Kidney capillary endothelial cell (primary cell): Measurements from ENCODE around the gene C20orf141.
"Not testable (repeated sequence)": the region's sequence is repeated elsewhere in the genome, so short reads cannot be mapped to it uniquely, and the experiment has no call there.

Source experiments
- DNase-seq: peaks from one replicate; pipeline ENCODE4 v3.0.0-alpha.2; 2018; ENCODE audit warnings: low spot score

Gene C20orf141

DNA sequence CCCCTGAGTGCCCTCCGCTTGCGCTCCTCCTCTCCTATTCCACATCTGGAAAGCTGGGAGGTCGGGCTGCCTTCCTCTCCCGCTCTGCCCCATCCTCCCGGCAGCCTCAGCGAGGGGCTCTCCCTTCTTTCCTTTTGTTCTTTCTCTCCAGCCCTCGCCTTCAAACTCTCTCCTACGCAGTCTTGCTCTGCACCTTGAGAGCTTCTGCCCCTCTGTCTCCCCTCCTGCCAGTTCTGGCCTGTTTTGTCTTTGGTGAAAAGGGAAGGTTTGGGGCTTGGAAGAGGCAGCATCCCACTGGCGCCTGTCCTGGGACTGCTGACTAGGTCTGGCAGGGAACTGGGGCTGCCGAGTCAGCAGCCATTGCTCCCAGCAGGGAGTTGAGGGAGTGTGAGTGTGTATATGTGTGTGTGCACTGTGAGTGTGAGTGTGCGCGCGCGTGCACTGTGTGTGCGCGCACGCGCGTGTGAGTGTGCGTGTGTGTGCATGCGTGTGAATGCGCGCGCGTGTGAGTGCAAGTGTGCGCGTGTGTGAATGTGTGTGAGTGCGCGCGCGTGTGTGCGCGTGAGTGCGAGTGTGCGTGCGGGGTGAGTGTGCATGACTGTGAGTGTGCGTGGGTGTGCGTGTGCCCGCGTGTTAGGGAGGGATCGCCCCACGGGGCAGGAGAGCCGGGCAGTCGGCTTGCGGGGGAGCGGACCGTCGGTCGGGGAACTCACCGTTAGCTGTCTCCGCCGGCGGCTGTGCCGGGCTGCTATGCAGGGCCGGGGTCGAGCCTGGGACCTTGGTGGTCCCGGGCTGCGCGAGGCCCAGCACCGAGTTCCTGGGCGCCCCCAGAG is 14.9 kb upstream of the C20orf141 start:
- DNase-seq: peak; percentile 19

DNA sequence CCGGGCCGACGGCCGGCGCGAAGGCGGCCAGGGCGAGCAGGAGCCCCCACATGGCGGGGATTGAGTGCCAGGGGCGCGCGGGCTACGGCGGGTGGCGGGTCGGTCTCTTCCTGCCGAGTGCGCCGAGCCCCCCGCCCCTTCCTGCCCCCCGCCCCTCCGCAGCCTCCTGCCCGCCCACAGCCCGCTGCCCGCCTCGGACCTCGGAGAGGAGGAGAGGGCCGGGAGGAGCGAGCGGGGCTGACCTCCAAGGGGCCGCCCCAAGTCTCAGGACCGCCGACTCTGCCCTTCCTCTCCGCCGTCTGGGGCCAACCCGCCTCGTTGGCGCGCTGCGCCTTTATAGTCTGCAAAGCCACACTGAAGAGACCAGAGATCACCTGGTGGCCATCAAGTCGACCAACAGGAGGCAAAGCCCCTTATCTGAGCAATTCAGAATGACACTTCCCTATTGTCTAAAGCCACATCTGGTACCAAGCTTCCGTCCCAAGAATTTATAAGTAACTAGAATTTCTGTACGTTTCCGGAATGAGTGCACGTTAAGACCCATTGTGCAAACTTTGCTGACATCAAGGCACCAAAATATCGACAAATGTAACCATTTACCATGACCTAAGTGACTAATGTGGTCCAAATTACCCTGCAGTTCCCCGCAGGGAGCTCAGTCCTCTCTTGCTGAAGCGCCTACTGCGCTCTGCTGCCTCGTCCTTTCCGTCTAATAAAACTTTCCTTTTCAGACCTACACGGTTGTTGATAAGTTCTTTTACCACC is 14.1 kb upstream of the C20orf141 start, which contains the start of gene CPXM1:
Gene CPXM1, minus strand, starts transcription at position 107 of the 765 bp plus-strand sequence. Its CDS starts 55 bp downstream, at position 52.
- DNase-seq: peak; percentile 91

- DNase-seq: no peak
Measured at GRCh38 chr20:2801286-2801728, 13.5 kb upstream of the C20orf141 start.

DNA sequence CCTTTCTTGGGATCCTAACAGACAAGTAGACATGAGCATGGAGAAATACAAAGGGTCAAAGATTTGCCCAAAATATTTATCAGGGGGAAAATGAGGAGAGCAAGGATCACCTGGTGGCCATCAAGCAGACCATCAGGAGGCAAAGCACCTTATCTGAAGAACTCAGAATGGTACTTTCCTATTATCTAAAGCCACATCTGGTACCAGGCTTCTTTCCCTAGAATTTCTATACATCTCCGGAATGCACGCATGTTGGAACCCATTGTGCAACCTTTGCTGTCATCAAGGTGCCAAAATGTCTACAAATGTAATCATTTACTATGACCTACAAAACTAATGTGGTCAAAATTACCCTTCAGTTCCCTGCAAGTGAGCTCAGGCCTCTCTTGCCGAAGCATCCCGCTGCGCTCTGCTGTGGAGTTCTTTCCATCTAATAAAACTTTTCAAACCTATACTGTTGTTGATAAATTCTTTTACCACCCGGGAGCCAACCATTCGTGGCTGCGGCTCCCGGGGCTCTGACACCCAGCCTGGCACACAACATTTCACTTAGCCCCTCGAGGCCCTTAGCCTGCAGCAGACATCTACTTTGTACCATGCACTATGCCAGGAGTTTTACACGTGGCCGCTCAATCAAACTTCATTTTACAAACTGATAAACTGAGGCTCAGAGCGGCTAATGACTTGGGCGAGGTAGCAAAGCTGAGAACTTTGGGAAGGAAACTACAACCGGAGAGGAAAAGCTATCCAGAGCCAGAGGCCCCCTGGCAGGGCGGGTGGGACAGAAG is 10.6 kb upstream of the C20orf141 start:
- no peak for DNase-seq

DNA sequence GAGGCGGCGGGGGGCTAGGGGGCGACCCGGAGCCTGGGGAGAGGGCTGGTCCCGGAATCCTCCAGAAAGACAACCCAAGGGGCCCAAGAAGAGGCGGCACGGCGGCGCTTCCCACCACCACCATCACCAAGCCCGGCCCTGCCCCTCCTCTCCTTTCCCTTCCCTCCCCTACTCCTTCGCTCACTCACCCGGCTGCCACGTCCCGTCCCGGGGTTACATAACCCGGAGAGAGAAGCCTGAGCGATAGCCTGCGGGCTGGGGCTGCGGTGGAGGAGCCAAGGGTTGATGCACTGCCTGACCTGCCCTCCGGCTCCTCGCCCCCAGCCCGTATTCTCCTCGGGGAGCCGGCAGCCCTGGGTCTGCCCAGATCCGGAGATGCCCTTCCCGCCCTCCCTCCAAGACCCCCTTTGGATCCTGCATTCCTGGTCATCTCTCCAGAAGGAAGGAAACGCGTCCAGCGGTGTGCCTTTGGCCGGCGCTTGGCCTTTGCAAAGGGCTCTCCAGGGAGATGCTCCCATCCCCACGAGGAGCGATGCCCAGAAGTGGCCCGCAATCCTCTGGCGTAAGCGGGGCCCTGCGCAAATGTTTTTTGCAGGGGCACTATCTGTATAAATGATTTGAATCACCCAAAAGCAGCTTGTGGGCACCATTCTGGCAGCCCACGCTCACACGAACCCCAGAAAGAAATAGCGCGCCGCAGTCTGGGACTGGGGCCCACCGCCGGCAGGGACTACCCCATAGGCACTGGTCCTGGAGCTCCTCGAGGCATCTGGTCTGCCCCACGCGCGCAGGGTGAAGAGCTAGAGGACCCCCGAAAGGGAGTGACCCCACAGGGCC is 9.7 kb upstream of the C20orf141 start:
- DNase-seq: no peak

- no peak for DNase-seq
Measured at GRCh38 chr20:2805689-2806350, 9.0 kb upstream of the C20orf141 start.

DNA sequence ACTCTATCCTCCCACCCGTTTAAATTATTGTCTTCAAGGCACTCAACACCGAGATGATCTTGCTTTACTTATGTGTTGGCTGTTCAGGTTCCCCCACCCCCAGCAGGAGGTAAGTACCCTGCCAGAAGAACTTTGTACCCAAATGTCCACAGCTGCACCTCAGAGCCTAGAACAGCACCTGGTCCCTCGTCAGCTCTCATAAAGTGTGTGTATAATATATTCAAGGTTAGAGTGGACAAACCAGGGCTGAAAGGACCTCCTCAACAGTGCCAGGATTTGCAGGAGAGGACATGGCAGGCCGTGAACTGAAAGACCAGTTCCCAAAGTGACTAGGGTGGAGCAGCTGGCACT is 8.5 kb upstream of the C20orf141 start:
- no peak for DNase-seq

DNA sequence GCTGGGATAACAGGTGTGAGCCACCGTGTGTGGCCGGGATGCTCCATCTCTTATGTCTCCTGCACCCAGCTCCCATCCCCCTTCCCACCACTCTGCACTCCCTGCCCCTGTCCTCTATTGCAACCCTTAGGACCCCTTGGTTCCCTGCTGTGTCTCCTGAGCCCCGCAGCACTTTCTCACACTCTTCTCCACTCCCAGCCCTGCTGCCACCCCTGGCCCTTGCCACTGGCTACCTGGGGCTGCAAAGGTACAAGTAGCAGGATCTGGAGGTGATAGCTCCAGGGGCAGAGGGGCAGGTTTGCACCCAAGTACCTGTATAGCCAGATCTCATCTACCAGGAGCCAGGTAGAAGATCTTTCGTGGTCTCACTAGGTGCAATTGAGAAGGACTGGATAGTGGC is 7.8 kb upstream of the C20orf141 start:
- DNase-seq: no peak

- DNase-seq: not testable (repeated sequence)
Measured at GRCh38 chr20:2807929-2808328, 6.9 kb upstream of the C20orf141 start.

- DNase-seq: no peak
Measured at GRCh38 chr20:2809690-2810089, 5.1 kb upstream of the C20orf141 start.

GRCh38 chr20:2812189-2812588 is 2.6 kb upstream of the C20orf141 start:
- DNase-seq: no peak

- no peak for DNase-seq
Measured at GRCh38 chr20:2814076-2814475, 711 bp upstream of the C20orf141 start.

GRCh38 chr20:2815242-2815900 is 584 bp downstream of the C20orf141 start:
- no peak for DNase-seq

- no peak for DNase-seq
Measured at GRCh38 chr20:2816030-2816582, 1.3 kb downstream of the C20orf141 start, which contains the start of gene TMEM239. Gene TMEM239 (plus strand): TSS chr20:2816364. CDS start chr20:2816555, 191 bp downstream.

DNA sequence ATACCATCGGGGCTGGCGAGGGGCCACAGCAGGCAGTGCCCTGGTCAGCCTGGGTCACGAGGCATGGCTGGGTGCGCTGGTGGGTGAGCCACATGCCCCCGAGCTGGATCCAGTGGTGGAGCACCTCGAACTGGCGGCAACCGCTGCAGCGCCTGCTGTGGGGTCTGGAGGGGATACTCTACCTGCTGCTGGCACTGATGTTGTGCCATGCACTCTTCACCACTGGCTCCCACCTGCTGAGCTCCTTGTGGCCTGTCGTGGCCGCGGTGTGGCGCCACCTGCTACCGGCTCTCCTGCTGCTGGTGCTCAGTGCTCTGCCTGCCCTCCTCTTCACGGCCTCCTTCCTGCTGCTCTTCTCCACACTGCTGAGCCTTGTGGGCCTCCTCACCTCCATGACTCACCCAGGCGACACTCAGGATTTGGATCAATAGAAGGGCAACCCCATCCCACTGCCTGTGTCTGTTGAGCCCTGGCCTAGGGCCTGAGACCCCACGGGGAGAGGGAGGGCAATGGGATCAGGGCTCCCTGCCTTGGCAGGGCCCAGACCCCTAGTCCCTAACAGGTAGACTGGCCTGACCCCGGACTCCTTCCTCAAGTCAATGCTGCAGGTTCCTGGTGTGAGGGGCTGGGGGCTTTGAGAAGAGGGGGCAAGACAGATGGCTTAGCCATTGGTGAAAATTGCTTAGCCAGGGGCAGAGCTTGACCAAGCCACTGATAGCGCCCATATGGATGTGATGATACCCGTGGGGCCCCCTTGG is 2.0 kb downstream of the C20orf141 start:
- no peak for DNase-seq

- no peak for DNase-seq
Measured at GRCh38 chr20:2817341-2817726, 2.5 kb downstream of the C20orf141 start.

DNA sequence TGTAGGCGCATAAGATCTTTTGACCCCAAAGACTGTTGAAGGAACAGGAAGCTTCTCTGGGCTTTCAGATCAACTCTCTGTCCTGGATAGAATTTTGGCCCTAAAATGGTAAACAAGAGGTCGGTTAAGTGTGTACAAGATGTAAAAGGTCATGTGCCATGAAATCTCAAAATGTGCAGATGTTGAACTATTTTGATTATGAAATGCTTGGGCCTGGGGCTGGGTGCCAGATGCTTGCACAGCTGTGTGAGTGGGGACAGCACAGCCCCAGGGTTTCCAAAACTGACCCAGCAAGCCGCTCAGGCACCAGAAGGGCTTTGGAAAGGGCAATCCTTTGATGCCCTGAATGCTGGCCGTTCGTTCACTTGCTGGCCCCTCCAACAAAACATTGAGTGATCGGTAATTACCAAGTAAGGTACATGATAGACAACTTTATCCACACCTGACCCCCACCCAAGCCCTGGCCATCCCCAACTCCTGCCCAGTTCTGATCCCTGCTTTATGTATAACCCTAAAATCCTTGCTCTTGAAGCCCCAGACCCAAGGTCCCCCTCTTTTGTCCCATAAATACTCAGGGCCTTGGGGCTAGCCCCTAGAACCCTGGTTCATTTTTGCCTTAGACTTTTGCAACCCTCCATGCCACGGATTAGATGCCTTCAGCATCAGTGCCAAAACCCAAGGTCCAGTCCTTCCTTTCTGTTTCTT is 3.3 kb downstream of the C20orf141 start:
- DNase-seq: no peak

GRCh38 chr20:2820084-2820895 is 5.5 kb downstream of the C20orf141 start:
- no peak for DNase-seq
